GM20000 (cell line): ENCODE data around the gene ETV2.
A peak's percentile ranks its signal among the peaks of the same experiment; 100 is the strongest.

Experiments
- DNase-seq: peaks from one replicate; pipeline ENCODE4 v3.0.0; 2012; ENCODE audit warnings: low spot score
- TF ChIP-seq, protein P1 (sequence below): IDR thresholded peaks from 2 replicates; pipeline ENCODE4 v1.5.1; 2012; ENCODE audit warnings: mild to moderate bottlenecking, control low read depth; ENCODE audit errors: extremely low read depth, missing control alignments

The ETV2 gene

DNA sequence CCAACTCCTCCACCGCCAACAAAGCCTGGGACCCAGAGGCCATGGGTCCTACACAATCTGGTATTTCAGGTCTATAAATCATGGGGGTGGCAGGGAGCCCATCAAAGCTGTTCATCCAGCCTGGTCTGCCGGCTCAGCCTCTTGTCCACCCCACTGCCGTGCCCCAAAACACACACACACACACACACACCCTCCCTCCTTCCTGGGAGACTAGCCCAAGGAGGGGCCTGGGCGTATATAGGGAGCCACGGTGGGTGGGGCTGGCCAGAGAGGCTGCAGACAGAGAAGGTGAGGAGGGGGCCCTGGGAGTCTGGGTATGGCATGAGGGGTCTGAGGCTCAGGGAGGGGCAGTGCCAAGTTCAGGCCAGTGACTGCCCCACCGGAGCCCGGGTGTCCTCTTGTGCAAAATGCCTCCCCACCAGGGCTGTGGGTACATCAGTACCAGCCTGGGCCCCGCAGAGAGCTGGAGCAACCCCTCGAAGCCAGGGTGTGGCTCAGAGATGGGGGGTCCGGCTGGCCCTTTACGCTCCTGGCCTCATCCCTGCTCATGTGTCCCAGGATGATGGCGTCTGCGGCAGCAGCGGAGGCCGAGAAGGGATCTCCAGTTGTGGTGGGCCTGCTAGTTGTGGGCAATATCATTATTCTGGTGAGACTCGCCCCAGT, 24.8 kb downstream of the ETV2 start, which contains the start of gene UPK1A:
Gene UPK1A (plus strand): TSS at position 267 of the 663 bp plus-strand sequence. CDS start 296 bp downstream, at position 563.
- TF ChIP-seq, protein P1, sequence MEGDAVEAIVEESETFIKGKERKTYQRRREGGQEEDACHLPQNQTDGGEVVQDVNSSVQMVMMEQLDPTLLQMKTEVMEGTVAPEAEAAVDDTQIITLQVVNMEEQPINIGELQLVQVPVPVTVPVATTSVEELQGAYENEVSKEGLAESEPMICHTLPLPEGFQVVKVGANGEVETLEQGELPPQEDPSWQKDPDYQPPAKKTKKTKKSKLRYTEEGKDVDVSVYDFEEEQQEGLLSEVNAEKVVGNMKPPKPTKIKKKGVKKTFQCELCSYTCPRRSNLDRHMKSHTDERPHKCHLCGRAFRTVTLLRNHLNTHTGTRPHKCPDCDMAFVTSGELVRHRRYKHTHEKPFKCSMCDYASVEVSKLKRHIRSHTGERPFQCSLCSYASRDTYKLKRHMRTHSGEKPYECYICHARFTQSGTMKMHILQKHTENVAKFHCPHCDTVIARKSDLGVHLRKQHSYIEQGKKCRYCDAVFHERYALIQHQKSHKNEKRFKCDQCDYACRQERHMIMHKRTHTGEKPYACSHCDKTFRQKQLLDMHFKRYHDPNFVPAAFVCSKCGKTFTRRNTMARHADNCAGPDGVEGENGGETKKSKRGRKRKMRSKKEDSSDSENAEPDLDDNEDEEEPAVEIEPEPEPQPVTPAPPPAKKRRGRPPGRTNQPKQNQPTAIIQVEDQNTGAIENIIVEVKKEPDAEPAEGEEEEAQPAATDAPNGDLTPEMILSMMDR, result no peak
- no peak for DNase-seq

DNA sequence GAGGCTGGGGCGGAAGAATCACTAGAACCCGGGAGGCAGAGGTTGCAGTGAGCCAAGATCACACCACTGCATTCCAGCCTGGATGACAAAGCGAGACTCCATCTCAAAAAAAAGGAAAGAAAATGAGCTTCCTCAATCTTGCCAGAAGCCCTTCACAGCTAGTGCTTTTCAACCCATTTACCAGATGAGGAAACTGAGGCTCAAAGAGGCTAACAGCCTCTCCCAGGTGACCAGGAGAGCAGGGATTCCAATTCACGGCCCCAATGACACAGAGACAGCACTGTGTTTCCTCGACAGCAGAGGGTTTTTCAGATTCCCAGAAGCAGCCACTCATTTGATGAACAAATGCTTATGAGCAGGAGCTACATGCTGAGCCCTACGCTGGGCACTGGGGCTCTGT, 28.0 kb downstream of the ETV2 start:
- DNase-seq, result no peak
- TF ChIP-seq, protein P1, result no peak

DNA sequence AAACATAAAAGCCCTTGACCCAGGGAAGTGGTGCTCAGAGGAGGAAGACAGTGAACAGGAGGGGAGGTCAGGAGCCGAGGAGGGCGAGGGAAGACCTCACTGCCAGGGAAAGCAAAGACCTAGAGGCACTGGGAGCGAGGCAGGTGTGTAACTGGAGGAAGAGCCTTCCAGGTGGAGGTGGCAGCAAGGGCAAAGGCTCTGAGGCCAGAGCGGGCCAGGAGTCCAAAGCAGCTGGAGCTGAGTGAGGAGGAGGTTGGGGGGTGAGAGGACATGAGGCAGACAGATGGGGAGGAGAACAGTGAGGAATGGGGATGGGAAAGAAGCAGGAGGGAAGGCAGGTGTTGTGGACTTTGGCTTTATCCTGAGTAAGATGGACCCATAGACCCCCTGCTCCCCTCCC, 28.4 kb downstream of the ETV2 start:
- TF ChIP-seq, protein P1, result no peak
- DNase-seq, result no peak

DNA sequence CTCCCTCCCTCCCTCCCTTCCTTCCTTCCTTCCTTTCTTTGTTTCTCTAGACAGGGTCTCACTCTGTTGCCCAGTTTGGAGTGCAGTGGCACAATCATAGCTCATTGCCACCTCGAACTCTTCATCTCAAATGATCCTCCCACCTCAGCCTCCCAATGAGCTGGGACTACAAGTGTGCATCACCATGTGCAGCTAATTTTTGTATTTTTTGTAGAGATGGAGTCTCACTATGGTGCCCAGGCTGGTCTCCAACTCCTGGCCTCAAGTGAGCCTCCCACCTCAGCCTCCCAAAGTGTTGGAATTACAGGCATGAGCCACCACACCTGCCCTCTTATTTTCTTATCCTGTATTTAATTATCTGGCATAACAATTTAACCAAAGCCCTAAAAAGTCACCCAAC, 29.1 kb downstream of the ETV2 start:
- no peak for DNase-seq
- TF ChIP-seq, protein P1, result no peak

DNA sequence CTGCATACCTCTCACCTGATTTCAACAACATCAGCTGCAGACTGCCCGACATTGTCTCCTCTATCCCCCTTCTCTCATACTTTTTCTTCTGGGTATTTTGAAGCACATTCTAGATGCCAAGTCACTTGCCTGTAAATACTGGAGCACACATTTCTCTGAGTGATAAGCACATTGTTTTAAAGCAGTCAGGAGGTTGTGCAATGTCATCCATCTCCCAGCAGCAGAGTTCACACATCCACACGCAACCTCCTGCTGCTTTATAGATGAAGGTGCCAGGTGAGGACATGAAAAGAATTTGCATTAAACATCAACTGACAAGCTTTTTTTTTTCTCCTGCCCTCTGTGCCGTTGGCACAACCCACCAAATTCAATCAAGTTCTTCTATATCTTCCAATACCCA, 30.3 kb downstream of the ETV2 start:
- TF ChIP-seq, protein P1, result no peak
- no peak for DNase-seq

DNA sequence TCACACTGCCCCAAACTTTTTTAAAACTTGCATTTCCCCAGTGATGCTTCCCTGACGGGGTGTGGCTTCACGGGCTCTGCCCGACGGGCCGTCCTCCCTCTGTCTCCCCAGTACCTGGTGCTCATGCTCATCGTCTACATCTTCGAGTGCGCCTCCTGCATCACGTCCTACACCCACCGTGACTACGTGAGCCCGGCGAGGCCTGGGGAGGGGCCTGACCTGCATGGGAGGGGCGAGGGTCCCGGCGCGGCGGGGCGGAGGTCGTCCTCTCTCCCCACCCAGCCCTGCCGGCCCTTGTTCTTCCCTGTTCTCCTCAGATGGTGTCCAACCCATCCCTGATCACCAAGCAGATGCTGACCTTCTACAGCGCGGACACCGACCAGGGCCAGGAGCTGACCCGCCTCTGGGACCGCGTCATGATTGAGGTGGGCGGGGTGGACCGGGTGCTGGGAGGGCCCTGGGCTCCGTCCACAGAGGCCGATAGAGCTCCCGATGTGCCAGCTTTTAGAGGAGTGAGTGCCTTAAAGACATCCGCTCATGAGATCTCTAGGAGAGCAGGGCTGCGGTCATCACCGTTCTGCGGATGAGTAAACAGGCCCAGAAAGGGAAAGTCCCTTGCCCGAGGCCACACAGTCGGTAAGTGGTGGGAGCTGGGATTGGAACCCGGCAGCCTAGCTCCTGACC, 31.7 kb downstream of the ETV2 start:
- TF ChIP-seq, protein P1, result no peak
- peak; percentile 79 for DNase-seq

DNA sequence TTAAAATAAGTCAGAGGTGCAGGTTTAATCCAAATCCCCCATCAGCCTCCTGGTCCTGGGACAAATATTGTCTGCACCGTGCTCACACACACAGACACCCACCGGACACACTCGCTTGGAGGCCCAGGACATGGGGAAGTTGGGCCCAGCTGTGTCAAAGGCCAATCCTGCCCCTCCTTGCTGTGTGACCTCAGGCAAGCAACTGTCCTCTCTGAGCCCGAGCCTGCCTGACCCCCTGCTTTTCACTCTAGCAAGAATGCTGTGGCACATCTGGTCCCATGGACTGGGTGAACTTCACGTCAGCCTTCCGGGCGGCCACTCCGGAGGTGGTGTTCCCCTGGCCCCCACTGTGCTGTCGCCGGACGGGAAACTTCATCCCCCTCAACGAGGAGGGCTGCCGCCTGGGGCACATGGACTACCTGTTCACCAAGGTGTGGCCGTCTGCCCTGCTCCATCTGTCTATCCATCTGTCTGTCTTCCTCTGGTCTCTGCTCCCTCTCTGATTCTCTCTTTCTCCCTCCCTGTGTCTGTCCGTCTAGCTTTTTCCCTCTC, 34.1 kb downstream of the ETV2 start:
- TF ChIP-seq, protein P1, result no peak
- no peak for DNase-seq
